ENCODE results near the gene GPR176. TPM values are rescaled to one million over a fixed set of nuclear protein-coding genes. Genes with fewer than 3 reads are reported as not detected.
"Not testable (repeated sequence)": the region's sequence is repeated elsewhere in the genome, so short reads cannot be mapped to it uniquely, and the experiment has no call there.

GPR176 gene
- polyA plus RNA-seq, 1 donor, result 15.9 TPM

DNA sequence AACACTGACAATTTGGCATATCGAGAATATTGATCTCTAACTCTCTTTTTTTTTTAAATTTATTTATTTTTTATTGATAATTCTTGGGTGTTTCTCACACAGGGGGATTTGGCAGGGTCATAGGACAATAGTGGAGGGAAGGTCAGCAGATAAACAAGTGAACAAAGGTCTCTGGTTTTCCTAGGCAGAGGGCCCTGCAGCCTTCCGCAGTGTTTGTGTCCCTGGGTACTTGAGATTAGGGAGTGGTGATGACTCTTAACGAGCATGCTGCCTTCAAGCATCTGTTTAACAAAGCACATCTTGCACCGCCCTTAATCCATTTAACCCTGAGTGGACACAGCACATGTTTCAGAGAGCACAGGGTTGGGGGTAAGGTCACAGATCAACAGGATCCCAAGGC, 27.0 kb downstream of the GPR176 start:
- not testable (repeated sequence) for DNase-seq

DNA sequence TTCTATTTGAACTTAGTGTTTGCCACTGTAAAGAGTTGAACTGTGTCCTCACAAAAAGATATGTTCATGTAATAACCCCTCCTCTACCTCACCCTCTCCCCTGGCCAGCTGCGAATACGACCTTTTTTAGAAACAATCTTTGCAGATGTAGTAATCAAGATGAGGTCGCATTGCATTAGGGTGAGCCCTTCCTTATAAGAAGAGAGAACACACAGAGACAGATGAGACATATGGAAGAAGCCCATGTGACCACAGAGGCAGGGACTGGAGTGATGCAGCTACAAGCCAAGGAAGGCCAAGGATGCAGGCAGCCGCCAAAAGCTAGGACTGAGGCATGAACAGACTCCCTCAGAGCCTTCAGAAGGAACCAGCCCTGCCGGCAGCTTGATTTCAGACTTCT, 27.6 kb downstream of the GPR176 start:
- DNase-seq, result no peak

DNA sequence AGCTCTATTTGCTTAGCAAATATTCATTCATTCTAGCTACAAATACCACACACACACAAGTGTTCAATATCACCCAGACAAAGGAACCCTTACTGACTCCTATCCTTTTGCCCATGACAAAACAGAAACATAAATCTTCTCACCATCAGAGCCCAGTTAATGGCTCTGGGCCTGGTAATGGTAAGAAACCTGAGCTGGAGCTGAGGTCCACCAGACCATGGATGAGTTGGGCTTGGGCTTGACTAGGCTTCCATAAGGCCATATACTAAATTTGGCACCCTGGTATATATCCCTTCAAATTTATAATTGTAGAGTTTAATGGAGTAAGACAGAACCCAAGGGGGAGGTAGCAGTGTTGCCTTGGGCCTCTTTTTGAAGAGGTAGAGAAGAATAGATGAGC, 29.4 kb downstream of the GPR176 start:
- DNase-seq, result no peak

DNA sequence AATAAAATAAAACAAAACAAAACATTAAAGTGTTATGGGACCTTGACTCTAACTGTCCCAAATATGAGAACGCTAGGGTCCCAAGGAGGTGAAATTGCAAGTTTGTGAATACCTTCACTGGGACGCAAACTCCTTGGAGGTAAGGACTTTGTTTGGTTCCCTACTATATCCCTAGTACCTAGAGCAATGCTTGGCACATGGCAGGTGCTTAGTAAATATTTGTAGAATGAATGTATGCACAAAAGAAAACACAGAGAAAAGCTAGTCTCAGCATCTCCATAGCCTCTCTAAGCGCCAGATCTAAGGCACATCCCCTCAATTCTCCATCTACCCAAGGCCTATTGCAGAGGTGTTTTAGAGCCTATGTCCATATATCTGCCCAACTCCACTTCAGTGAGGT, 30.5 kb downstream of the GPR176 start:
- no peak for DNase-seq

DNA sequence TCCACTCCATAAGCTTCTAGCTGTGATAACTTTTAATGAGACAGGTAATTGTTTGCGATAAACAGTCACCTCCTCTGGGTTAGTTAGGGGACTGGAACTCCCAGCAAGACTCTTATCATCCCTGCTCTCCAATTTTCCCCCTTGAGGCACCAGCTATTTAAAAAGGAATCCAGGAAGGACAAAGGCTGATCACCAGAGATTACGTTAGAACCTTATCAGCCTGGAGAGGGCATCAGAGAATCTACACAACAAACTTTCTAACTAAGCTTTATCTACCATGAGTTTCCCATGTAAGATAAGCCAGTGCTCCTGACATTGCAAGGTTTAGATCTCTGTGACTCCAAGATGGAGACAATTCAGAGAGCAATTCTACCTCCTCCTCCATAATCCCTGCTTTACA, 31.3 kb downstream of the GPR176 start:
- DNase-seq, result no peak

DNA sequence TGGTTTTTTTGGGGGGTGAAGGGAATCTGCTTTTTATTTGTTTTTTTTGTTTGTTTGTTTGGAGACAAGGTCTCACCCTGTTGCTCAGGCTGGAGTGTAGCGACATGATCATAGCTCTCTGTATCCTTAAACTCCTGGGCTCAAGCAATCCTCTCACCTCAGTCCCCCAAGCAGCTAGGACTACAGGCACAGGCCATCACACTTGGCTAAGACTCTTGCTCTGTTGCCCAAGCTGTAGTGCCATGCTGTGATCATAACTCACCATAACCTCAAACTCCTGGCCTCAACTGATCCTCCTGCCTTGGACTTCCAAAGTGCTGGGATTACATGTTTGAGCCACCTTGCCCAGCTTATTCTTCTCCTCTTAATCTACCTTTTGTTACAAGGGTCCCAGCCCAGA, 31.8 kb downstream of the GPR176 start:
- no peak for DNase-seq

- peak; percentile 20 for DNase-seq
These were observed 32.2 kb downstream of the GPR176 start for GRCh38 chr15:39887832-39888231.

GRCh38 chr15:39887211-39887610, 32.9 kb downstream of the GPR176 start:
- no peak for DNase-seq

DNA sequence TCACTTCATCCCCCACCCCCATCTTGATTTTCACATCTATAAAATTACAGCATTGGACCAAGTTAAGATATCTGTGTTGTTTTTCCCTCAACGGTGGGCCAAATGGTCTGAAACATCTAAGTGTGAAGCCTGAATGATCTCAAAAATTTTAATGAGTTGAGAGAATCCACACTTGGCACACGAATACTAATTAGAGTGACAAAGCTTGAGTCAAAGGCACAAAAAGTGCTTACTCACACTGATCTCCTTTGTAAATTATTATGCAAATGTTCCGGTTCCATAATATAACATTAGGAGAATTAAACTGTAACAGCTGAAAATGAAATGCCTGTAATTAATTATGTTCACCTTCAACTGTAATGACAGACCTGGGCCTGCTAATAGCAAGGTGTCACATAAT, 33.6 kb downstream of the GPR176 start:
- no peak for DNase-seq

DNA sequence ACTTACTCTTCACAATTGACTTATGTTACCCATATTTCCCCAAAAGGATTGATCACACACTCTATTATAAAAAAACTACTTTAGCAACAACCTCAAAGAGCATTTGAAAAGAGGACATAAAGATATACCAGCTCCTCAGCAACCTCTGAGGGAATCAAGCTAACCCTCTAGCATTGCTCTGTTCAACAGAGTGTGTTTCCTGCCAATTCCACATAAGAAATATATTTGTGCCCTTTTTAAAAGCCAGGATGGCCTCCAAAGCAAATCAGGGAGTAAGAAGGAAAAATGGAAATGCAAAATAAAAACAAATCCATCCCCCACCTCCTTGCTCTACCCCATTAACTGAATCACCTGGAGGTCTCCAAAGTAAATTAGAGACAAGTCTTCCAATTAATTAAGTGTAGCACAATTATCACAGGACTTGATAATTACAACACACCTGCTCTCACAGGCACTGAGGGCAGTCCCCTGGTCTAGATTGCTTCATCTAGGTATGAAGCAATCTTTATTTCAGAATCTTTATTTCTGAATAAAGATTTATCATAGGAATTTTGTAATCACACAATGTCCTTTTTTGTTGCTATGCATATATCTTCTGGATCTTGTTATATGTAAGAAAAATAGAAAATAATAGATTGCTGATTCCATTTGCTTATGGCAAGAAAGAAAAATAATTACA, 34.8 kb downstream of the GPR176 start:
- DNase-seq, result no peak

DNA sequence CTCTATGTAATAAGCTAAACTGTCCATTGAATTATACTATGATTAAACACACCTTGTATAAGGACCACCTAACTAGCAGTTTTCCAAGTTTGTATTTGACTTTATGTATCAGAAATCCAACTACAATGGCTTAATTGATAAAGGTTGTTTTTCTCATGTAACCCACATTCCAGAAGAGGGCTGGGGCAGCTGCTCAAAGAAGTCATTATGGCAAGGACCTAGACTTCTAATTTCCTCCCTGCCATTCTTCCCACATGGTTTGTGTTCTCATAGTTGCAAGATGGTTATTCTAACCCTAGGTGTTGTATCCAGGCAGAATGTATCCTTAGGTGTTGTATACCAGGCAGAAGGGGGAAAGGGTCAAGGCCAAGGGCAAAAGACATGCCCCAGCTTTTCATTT, 35.7 kb downstream of the GPR176 start:
- no peak for DNase-seq

- no peak for DNase-seq
These were observed 37.5 kb downstream of the GPR176 start for GRCh38 chr15:39882602-39883001.

DNA sequence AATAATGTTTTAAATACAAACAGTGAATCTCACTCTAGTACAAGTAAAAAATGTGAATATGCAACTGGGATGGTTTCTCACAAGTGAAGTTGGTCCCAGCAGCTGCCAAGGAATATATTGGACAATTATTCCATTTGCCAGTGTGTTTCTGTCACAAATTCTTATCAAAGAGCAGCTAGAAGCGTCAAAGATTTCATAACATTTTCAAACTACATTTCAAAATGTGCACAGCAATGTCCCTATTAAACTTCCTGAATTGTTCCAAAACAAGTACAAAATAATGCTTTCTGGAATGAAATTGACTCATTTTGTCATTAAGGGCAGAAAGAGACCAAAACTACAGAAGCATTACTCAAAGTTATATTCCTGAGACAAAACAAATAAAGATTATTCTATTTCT, 38.3 kb downstream of the GPR176 start:
- no peak for DNase-seq

- no peak for DNase-seq
These were observed 39.2 kb downstream of the GPR176 start for GRCh38 chr15:39880718-39881387.

DNA sequence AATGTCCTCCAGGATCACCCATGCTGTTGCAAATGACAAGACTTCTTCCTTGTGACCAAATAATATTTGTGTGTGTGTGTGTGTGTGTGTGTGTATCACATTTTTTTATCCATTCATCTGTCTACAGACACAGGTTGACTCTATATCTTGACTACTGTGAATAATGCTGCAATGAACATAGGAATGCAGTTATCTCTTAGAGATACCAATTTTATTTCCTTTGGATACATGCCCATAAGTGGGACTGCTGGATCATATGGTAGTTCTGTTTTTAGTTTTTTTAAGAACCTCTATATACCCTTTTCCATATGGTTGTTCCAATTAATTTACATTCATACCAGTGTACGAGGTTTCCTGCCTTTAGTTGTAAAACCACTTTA, 41.7 kb downstream of the GPR176 start:
- DNase-seq, result no peak

DNA sequence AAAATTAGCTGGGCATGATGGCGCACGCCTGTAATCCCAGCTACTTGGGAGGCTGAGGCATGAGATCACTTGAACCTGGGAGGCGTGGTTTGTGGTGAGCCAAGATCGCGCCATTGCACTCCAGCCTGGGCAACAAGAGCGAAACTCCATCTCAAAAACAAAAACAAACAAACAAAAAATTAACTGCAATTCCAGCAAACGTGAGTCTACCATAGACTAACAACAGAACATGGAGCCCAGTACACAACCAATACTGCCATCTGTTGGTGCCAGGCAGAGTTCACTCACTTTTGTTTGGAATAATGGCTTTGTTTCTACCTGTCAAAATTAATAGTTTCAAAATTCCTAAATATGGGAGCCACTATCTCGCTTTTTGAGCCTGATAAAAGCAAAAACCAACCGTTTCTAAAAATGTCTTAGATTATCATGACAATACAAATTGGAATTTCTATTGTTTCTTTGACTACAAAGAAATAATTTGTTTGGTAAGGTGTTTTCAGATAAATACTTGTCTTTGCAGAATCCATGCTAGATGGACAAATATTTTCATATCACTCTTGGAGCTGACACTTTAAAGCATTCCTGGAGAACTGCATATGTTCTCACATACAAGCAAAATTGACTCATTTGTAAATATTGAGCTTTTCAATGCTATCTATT, 45.0 kb downstream of the GPR176 start:
- no peak for DNase-seq

- DNase-seq, result no peak
These were observed 46.1 kb downstream of the GPR176 start for GRCh38 chr15:39873978-39874377.

GRCh38 chr15:39870537-39870936, 49.5 kb downstream of the GPR176 start:
- DNase-seq, result no peak

DNA sequence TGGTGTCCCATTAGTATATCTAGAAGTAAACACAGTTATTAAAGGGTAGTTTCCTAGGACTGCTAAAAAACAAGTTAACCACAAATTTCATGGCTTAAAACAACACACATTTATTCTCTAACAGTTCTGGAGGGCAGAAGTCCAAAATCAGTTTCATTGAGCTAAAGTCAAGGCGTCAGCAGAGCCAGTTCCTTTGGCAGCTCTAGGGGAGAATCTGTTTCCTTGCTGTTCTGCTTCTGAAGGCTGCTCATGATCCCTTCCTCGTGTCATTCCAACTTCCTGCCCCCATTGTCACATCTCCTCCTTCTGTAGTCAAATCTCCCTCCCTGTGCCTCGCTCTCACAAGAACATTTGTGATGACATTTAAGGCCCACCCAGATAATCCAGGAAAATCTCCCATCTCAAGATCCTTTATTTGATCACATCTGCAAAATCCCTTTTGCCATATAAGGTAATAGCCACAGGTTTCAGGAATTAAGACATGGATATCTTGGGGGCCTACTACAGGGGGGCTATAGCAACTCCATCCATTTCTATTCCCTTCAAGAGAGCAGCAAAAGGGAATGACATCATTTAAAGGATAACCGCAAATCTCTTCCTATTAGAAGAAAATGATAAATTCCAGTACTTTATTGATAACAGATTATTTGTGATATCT, 50.1 kb downstream of the GPR176 start:
- no peak for DNase-seq

- no peak for DNase-seq
These were observed 50.8 kb downstream of the GPR176 start for GRCh38 chr15:39869254-39869653.

- no peak for DNase-seq
These were observed 51.7 kb downstream of the GPR176 start for GRCh38 chr15:39868396-39868795.

DNA sequence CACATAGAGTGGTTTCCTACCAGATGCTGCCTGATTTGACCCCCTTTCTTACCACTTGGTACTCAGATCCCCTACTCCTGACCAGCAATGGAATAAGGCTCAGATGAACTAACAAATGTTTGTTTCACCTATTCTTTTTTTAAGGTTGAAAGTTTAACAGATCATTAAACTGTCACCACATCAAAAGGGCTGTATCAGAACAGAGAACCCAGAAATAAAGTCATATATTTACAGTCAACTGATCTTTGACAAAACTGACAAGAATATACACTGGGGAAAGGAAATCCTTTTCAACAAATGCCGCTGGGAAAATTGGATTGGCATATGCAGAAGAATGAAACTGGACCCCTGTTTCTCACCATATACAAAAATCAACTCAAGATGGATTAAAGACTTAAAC, 56.0 kb downstream of the GPR176 start:
- DNase-seq, result no peak

GRCh38 chr15:39860871-39861270, 59.2 kb downstream of the GPR176 start:
- DNase-seq, result no peak
